Measurements from ENCODE around the gene G6PC1. TPM values are rescaled to one million over a fixed set of nuclear protein-coding genes. Genes with fewer than 3 reads are reported as not detected.

Gene G6PC1
- total and polyA plus RNA-seq, 2 of the 13 experiments (the other 11 are each of a cell fraction or from before 2014, with no cell fraction given), result 1.7 to 37.9 TPM

- TF ChIP-seq ZNF879 (CRISPR knock-in tag; IDR thresholded peaks at IDR 0.05) (no peak), KAT2B (IDR thresholded peaks at IDR 0.05; ENCODE audit: borderline replicate concordance, low read depth, low read length) (peak; percentile 44; the same call in 1 of the 2 replicates), HNF4A (CRISPR knock-in tag; IDR thresholded peaks at IDR 0.05) (peak; percentile 97), MAF1 (CRISPR knock-in tag; IDR thresholded peaks at IDR 0.05; ENCODE audit: borderline replicate concordance) (no peak), ZNF274 (CRISPR knock-in tag; IDR thresholded peaks at IDR 0.05) (peak; percentile 64; the same call in 1 of the 2 replicates), GZF1 (CRISPR knock-in tag; IDR thresholded peaks at IDR 0.05) (no peak; the same call in 1 of the 2 replicates), NR2F6 (IDR thresholded peaks at IDR 0.05) (peak; percentile 79), NR2F6 (CRISPR knock-in tag; IDR thresholded peaks at IDR 0.05) (peak; percentile 80), CEBPZ (IDR thresholded peaks at IDR 0.05; ENCODE audit: low read length) (no peak), ATF1 (CRISPR knock-in tag; IDR thresholded peaks at IDR 0.05) (peak; percentile 71), MXD4 (CRISPR knock-in tag; IDR thresholded peaks at IDR 0.05) (peak; percentile 34; the same call in 1 of the 2 replicates), TRAFD1 (CRISPR knock-in tag; IDR thresholded peaks at IDR 0.05; ENCODE audit: borderline replicate concordance) (no peak; the same call in 1 of the 2 replicates), ZNF629 (CRISPR knock-in tag; conservative IDR thresholded peaks at IDR 0.05) (0 out of 2 replicates have a peak, but pooled peaks have one; percentile 27), MXD3 (CRISPR knock-in tag; IDR thresholded peaks at IDR 0.05) (no peak), ZNF570 (CRISPR knock-in tag; IDR thresholded peaks at IDR 0.05; ENCODE audit: borderline replicate concordance) (no peak), ZNF143 (CRISPR knock-in tag; IDR thresholded peaks at IDR 0.05) (no peak), ETV6 (CRISPR knock-in tag; conservative IDR thresholded peaks at IDR 0.05) (no peak), PHF5A (CRISPR knock-in tag; IDR thresholded peaks at IDR 0.05; ENCODE audit: low read depth, unreplicated experiment) (peak; percentile 26), REL (CRISPR knock-in tag; conservative IDR thresholded peaks at IDR 0.05) (no peak), KLF13 (CRISPR knock-in tag; IDR thresholded peaks at IDR 0.05) (no peak), LRRFIP1 (CRISPR knock-in tag; conservative IDR thresholded peaks at IDR 0.05) (no peak), EEA1 (CRISPR knock-in tag; IDR thresholded peaks at IDR 0.05; ENCODE audit: borderline replicate concordance) (no peak; the same call in 1 of the 2 replicates)
These were observed at the start of gene G6PC1 (continued) for GRCh38 chr17:42900460-42901331.

Data from HepG2 (cell line).